IPS-11a (cell line): ENCODE measurements around the gene PP2D1.
A peak's percentile ranks its signal among the peaks of the same experiment; 100 is the strongest.
"Not testable (repeated sequence)": the region's sequence is repeated elsewhere in the genome, so short reads cannot be mapped to it uniquely, and the experiment has no call there.

ENCODE experiments used
- H3K4me3 ChIP-seq: one replicate; pipeline ENCODE4 v1.5.1; 2013; ENCODE audit warnings: low read depth, low read length, control low read depth

The PP2D1 gene

GRCh38 chr3:19972054-19972453, 40.0 kb downstream of the PP2D1 start:
- no peak overlapping the region for H3K4me3 ChIP-seq

- H3K4me3 ChIP-seq = no peak overlapping the region
Measured at GRCh38 chr3:19970327-19970726, 41.7 kb downstream of the PP2D1 start.

GRCh38 chr3:19967812-19968211, 44.3 kb downstream of the PP2D1 start:
- no peak overlapping the region for H3K4me3 ChIP-seq

GRCh38 chr3:19967208-19967607, 44.9 kb downstream of the PP2D1 start:
- no peak overlapping the region for H3K4me3 ChIP-seq

- no peak overlapping the region for H3K4me3 ChIP-seq
Measured at GRCh38 chr3:19961960-19962359, 50.1 kb downstream of the PP2D1 start.

GRCh38 chr3:19960696-19961095, 51.4 kb downstream of the PP2D1 start:
- H3K4me3 ChIP-seq = no peak overlapping the region

- no peak overlapping the region for H3K4me3 ChIP-seq
Measured at GRCh38 chr3:19959505-19959904, 52.6 kb downstream of the PP2D1 start.

- not testable (repeated sequence) for H3K4me3 ChIP-seq
Measured at GRCh38 chr3:19957354-19957753, 54.7 kb downstream of the PP2D1 start.

- no peak overlapping the region for H3K4me3 ChIP-seq
Measured at GRCh38 chr3:19954676-19955075, 57.4 kb downstream of the PP2D1 start.

- H3K4me3 ChIP-seq = no peak overlapping the region
Measured at GRCh38 chr3:19950316-19950715, 61.7 kb downstream of the PP2D1 start.

- H3K4me3 ChIP-seq = peak overlapping the region; percentile 77
Measured at GRCh38 chr3:19948226-19948591, 63.9 kb downstream of the PP2D1 start.

- H3K4me3 ChIP-seq = peak overlapping the region; percentile 77
Measured at GRCh38 chr3:19947549-19948225, 64.4 kb downstream of the PP2D1 start.

- H3K4me3 ChIP-seq = peak within 1 kb of the TSS; percentile 77
Measured at GRCh38 chr3:19946832-19947548, 65.1 kb downstream of the PP2D1 start, which contains the start of gene RAB5A. Gene RAB5A (plus strand): TSS chr3:19947097. CDS start chr3:19950899, 3,802 bp downstream.

GRCh38 chr3:19945969-19946831, 65.9 kb downstream of the PP2D1 start:
- H3K4me3 ChIP-seq = peak overlapping the region; percentile 58

- no peak overlapping the region for H3K4me3 ChIP-seq
Measured at GRCh38 chr3:19945534-19945933, 66.5 kb downstream of the PP2D1 start.

- no peak overlapping the region for H3K4me3 ChIP-seq
Measured at GRCh38 chr3:19940643-19941042, 71.4 kb downstream of the PP2D1 start.

- no peak overlapping the region for H3K4me3 ChIP-seq
Measured at GRCh38 chr3:19938295-19938627, 73.8 kb downstream of the PP2D1 start.

- H3K4me3 ChIP-seq = no peak overlapping the region
Measured at GRCh38 chr3:19937459-19938294, 74.4 kb downstream of the PP2D1 start.
